Activated CD8-positive, alpha-beta T cell treated with anti-CD3 and anti-CD28 coated beads for 36 hours (primary cell): ENCODE results near the gene RSPO4. TPM values are rescaled to one million over a fixed set of nuclear protein-coding genes. Genes with fewer than 3 reads are reported as not detected.
A peak's percentile ranks its signal among the peaks of the same experiment; 100 is the strongest.
"Not testable (repeated sequence)": the region's sequence is repeated elsewhere in the genome, so short reads cannot be mapped to it uniquely, and the experiment has no call there.

Experiments used
- ATAC-seq: fragments of 200-7000 bp; cut with Tn5 transposase; one replicate; pipeline ENCODE4 v1.10.0; 2021; ENCODE audit warnings: mild to moderate bottlenecking, moderate library complexity
- CTCF ChIA-PET: fragments of 350-600 bp; sonication (Branson Sonifier 250); formaldehyde crosslinking; loops from one replicate; lab custom pipeline; 2021; ENCODE audit warnings: antibody characterized with exemption; lab: Charles Lee
- POLR2A ChIA-PET: fragments of 350-600 bp; sonication (Branson Sonifier 250); formaldehyde crosslinking; loops from one replicate; lab custom pipeline; 2021; ENCODE audit warnings: antibody characterized with exemption; lab: Charles Lee
- DNase-seq: peaks from one replicate; pipeline ENCODE4 v3.0.0-alpha.2; 2020
- H3K27ac Mint-ChIP-seq: one replicate; pipeline ENCODE4 v1.8.0; 2021; ENCODE audit warnings: mild to moderate bottlenecking, mixed read lengths
- H3K27me3 Mint-ChIP-seq: one replicate; pipeline ENCODE4 v1.8.0; 2021; ENCODE audit warnings: mixed read lengths
- H3K36me3 Mint-ChIP-seq: one replicate; pipeline ENCODE4 v1.8.0; 2021; ENCODE audit warnings: low read depth, mixed read lengths
- H3K4me1 Mint-ChIP-seq: one replicate; pipeline ENCODE4 v1.8.0; 2021; ENCODE audit warnings: low read depth, mixed read lengths
- H3K4me3 Mint-ChIP-seq: one replicate; pipeline ENCODE4 v1.8.0; 2021; ENCODE audit warnings: mild to moderate bottlenecking, moderate library complexity, mixed read lengths
- H3K9me3 Mint-ChIP-seq: one replicate; pipeline ENCODE4 v1.8.0; 2021; ENCODE audit warnings: mixed read lengths
- CTCF ChIP-seq: fragments of 200-600 bp; IDR thresholded peaks from one replicate; pipeline ENCODE4 v1.8.0; 2022; ENCODE audit warnings: antibody characterized with exemption, mild to moderate bottlenecking
- intact Hi-C: fragments of 100-400 bp; cut with micrococcal nuclease; formaldehyde crosslinking; loops from one replicate; pipeline ENCODE4 v1.10.0; 2022
- total RNA-seq, 2 experiments: library from RNA; stranded (reverse); gene quantifications; one replicate each; pipeline ENCODE4 v1.2.3, GENCODE V29; 2021

The RSPO4 gene
- total RNA-seq, 2 experiments from 2014 or later = not detected

- peaks cover 5% of the 10 kb centered on the region for H3K4me1 Mint-ChIP-seq
- no peak overlapping the region for H3K27ac Mint-ChIP-seq
- ChIA-PET POLR2A (no interaction called here), CTCF (no interaction called here)
- intact Hi-C loops = no loop called here
- no peak overlapping the region for H3K4me3 Mint-ChIP-seq
- no peaks in the 10 kb centered on the region for H3K9me3 Mint-ChIP-seq
- TF ChIP-seq CTCF = no peak
- H3K36me3 Mint-ChIP-seq = no peaks in the 10 kb centered on the region
- ATAC-seq = peak; percentile 49
- DNase-seq = peak; percentile 54
- peaks cover 13% of the 10 kb centered on the region for H3K27me3 Mint-ChIP-seq
Measured at GRCh38 chr20:991850-992249, 10.3 kb downstream of the RSPO4 start.

GRCh38 chr20:990293-990959 lies 11.7 kb downstream of the RSPO4 start:
- Mint-ChIP-seq H3K27ac (no peak overlapping the region), H3K36me3 (no peaks in the 10 kb centered on the region), H3K27me3 (peaks cover 20% of the 10 kb centered on the region), H3K4me1 (peaks cover 5% of the 10 kb centered on the region), H3K4me3 (no peak overlapping the region), H3K9me3 (no peaks in the 10 kb centered on the region)
- intact Hi-C loops = no loop called here
- CTCF ChIA-PET = no interaction called here
- POLR2A ChIA-PET = no interaction called here
- no peak for TF ChIP-seq CTCF
- DNase-seq = no peak
- ATAC-seq = no peak

GRCh38 chr20:988272-988671 lies 13.8 kb downstream of the RSPO4 start:
- peaks cover 5% of the 10 kb centered on the region for H3K4me1 Mint-ChIP-seq
- ATAC-seq (no peak), DNase-seq (no peak)
- intact Hi-C loops = no loop called here
- H3K27me3 Mint-ChIP-seq = peaks cover 21% of the 10 kb centered on the region
- no peak for TF ChIP-seq CTCF
- no peak overlapping the region for H3K27ac Mint-ChIP-seq
- no peaks in the 10 kb centered on the region for H3K9me3 Mint-ChIP-seq
- POLR2A ChIA-PET = interaction anchor here (0.6 kb wide), 1 partner anchor 286 kb away, joined by 3 read pairs; no protein-coding TSS in a partner anchor
- no peak overlapping the region for H3K4me3 Mint-ChIP-seq
- H3K36me3 Mint-ChIP-seq = no peaks in the 10 kb centered on the region
- CTCF ChIA-PET = interaction anchor here (1.2 kb wide), 1 partner anchor 31 kb away, joined by 4 read pairs; no protein-coding TSS in a partner anchor

- H3K4me1 Mint-ChIP-seq = peaks cover 5% of the 10 kb centered on the region
- ChIA-PET POLR2A (interaction anchor here (0.6 kb wide), 2 partner anchors 279 to 287 kb away, joined by 3 read pairs; no protein-coding TSS in a partner anchor), CTCF (interaction anchor here (1.2 kb wide), 1 partner anchor 31 kb away, joined by 4 read pairs; no protein-coding TSS in a partner anchor)
- intact Hi-C loops = no loop called here
- no peak for TF ChIP-seq CTCF
- H3K4me3 Mint-ChIP-seq = no peak overlapping the region
- DNase-seq (no peak), ATAC-seq (no peak)
- H3K27ac Mint-ChIP-seq = no peak overlapping the region
- no peaks in the 10 kb centered on the region for H3K36me3 Mint-ChIP-seq
- no peaks in the 10 kb centered on the region for H3K9me3 Mint-ChIP-seq
- H3K27me3 Mint-ChIP-seq = peaks cover 21% of the 10 kb centered on the region
Measured at GRCh38 chr20:987677-988076, 14.4 kb downstream of the RSPO4 start.

DNA sequence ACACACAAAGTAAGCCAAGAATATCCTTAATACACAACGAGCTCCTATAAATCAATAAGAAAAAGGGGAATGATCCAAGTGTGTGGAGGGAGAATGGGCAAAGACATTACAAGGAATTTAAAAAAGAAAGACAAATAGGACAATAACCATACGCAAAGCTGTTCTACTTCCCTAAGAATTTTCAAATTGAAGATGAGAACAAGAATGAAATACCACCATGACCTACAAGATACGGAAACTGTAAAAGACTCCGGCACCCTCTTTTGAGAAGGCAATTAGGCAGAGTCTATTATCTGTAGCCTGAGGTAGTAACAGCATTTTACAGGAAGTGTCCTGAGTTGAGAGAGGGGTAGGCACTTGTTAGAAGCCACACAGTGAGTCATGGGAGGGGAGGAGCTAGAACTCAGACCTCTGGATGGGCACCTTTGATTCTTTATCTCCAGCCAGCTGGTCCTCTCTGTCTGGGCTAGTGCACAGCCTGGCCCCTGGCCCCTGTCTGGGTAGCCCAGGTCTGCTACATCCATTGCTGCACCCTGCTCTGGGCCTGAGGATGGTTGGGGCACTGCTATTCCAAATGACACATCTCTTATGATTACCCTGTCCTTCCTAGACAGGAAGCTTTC lies 15.3 kb downstream of the RSPO4 start:
- no peak overlapping the region for H3K27ac Mint-ChIP-seq

DNA sequence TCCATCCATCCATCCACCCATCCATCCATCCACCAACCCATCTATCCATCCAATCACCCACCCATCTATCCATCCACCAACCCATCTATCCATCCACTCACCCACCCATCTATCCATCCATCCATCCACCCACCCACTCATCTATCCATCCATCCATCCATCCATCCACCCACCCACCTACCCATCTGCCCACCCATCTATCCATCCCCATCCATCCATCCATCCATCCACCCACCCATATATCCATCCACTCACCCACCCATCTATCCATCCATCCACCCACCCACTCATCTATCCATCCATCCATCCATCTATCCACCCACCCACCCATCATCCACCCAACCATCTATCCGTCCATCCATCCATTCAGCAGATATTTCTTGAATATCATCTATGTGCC lies 17.1 kb downstream of the RSPO4 start:
- H3K27ac Mint-ChIP-seq, ATAC-seq, POLR2A ChIA-PET, DNase-seq, CTCF ChIA-PET, H3K4me1 Mint-ChIP-seq, intact Hi-C loops, H3K4me3 Mint-ChIP-seq, H3K9me3 Mint-ChIP-seq, H3K36me3 Mint-ChIP-seq: not testable (repeated sequence)
- H3K27me3 Mint-ChIP-seq = peaks cover 13% of the 10 kb centered on the region

More for the DNA sequence above, 15.3 kb downstream of the RSPO4 start:
- Mint-ChIP-seq H3K4me3 (no peak overlapping the region), H3K4me1 (peaks cover 2% of the 10 kb centered on the region), H3K9me3 (no peaks in the 10 kb centered on the region), H3K27me3 (peaks cover 18% of the 10 kb centered on the region), H3K36me3 (no peaks in the 10 kb centered on the region)
- DNase-seq (peak; percentile 20), ATAC-seq (peak; percentile 71)
- TF ChIP-seq CTCF = no peak
- CTCF ChIA-PET = interaction anchor here (1.4 kb wide), 2 partner anchors 168 to 170 kb away, joined by 3 read pairs; no protein-coding TSS in a partner anchor
- POLR2A ChIA-PET = no interaction called here
- intact Hi-C loops = no loop called here
